HG03064 (cell line): ENCODE results near the gene IL17RD.
"Not testable (repeated sequence)": the region's sequence is repeated elsewhere in the genome, so short reads cannot be mapped to it uniquely, and the experiment has no call there.

ENCODE experiments used
- ATAC-seq: cut with Tn5 transposase; IDR thresholded peaks from one replicate; pipeline ENCODE4 v1.9.1; 2021; ENCODE audit warnings: low read depth; ENCODE audit not compliant: unreplicated experiment

IL17RD gene

DNA sequence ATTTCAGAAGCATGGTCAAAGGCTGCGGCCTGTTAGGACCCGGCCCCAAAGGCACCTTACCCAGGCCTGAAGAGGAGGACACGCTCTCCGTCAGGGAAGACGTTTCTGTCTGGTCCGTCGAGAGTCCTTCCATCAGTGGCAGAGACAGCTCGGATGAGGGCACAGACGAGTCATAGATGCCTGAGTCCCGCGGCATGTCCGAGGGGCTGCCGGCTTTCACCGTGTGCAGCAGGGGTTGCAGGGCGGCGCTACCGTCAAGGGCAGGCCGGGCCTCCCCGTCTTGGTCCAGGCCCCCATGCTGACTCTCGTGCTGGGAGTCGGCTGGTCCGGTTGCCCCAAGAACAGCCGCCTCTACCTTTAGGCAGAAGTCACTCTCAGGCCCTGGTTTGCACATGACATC is 67.6 kb downstream of the IL17RD start:
- ATAC-seq = no peak

GRCh38 chr3:57095363-57095762 is 69.8 kb downstream of the IL17RD start:
- ATAC-seq = no peak

- no peak for ATAC-seq
These were observed 70.6 kb downstream of the IL17RD start for GRCh38 chr3:57094575-57094974.

- no peak for ATAC-seq
These were observed 71.1 kb downstream of the IL17RD start for GRCh38 chr3:57093971-57094535.

DNA sequence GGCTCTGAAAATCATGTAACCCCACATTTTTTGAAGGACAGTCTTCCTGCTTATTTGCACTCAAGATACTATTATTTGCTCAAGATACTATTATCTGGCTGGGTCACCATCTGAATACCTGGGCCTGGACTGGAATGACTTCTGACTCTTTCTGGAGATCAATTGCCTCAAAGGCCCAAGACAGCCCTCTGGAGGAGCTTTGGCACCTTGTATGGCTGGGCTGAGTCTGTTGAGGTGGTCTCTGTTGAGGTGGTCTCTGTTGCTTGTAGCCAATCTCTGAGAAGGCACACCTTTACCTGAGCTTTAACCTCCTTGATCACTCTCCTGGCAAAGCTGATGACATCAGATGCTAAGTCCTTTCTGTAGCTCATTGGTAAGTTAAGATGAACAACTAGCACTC is 71.7 kb downstream of the IL17RD start:
- no peak for ATAC-seq

DNA sequence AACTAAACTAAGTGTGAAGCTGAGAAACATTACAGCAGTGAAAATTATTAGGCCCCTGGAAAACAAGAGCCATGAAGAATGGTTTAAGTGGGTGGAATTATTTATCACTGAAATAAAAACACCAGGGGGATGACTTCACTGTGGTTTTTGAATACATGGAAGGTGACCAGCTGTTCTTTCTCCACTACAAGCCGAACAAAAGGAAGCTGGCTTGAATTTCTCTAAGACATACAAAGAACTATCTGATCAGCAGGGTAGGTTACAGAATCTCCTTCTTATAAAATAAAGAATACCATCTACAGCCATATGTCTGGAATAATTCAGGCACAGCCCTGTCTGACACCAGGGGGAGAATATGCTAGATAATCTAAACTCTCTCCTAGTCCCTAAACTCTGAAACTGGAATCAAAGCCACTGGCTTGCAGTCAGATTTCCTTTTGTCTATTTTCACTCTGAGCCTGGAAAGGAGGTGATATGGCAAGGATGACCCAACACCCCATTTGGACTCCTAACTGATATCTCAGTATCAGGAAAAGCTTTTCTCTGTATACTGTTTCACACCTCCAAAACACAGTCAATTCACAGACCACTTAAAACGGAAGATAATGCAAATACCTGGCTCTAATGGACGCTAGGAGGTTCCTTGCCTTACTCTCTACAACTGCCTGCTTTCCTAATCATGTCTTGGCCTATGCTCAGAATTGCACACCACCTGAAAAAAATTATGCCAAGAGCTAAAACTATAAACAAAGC is 73.5 kb downstream of the IL17RD start:
- ATAC-seq = no peak

GRCh38 chr3:57089043-57089442 is 76.1 kb downstream of the IL17RD start:
- ATAC-seq = no peak

- ATAC-seq = no peak
These were observed 76.7 kb downstream of the IL17RD start for GRCh38 chr3:57088503-57088902.

GRCh38 chr3:57087361-57088092 is 77.6 kb downstream of the IL17RD start:
- no peak for ATAC-seq

DNA sequence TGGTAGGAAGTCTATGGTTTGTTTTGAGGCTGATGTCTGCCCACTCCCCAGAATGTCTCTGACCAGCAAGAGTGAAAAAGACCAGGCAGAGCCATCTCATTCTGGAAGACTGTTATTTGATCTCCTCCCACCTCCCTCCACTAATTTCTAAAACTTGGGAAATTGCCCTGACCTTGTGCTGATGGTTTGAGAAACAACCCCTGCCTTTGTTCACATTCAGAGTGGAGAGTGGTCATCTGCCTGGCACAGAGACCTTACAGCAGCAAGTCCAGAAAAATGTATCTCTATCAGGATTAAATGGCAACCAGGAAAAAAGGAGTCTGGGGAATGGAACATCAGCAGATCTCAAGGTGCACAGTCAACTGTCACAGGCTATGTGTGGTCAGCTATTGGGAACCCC is 79.0 kb downstream of the IL17RD start:
- no peak for ATAC-seq

- no peak for ATAC-seq
These were observed 79.9 kb downstream of the IL17RD start for GRCh38 chr3:57085211-57085610.

DNA sequence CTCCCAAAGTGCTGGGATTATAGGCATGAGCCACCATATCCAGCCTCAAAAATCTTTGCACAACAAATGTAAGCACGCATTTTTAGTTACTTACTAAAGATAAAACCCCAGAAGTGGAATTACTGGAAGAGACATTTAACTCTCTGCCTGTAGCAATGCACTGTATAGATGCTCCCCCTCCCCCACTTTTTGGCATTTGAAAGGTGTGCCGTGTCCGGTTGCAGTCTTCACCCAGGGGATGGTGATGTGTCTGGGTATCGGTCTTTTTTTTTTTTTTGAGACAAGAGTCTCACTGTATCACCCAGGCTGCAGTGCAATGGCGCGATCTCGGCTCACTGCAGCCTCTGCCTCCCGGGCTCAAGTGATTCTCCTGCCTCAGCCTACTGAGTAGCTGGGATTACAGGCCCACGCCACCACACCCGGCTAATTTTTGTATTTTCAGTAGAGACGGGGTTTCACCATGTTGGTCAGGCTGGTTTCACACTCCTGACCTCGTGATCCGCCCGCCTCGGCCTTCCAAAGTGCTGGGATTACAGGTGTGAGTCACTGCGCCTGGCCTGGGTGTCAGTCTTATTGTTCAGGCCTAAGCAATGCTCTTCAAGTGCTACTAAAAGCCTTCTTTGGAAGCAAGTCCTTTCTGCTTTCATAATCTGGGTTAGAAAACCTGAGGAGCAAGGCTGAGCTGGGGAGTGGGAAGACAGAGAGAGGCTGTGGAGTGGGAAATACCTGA is 81.7 kb downstream of the IL17RD start:
- not testable (repeated sequence) for ATAC-seq

DNA sequence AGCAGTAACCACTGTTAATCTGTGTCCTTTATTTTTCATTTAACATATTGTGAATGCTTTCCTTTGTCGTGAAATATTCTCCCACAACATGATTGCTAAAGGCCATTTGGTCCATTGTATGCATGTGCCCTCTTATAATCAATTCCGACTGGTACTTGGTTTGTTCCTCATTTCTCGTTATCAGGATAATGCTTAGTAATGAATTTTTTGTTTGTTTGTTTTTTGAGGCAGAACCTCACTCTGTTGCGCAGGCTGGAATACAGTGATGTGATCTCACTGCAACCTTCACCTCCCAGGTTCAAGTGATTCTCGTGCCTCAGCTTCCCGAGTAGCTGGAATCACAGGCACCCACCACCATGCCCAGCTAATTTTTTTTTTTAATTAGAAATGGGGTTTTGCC is 82.7 kb downstream of the IL17RD start:
- no peak for ATAC-seq

DNA sequence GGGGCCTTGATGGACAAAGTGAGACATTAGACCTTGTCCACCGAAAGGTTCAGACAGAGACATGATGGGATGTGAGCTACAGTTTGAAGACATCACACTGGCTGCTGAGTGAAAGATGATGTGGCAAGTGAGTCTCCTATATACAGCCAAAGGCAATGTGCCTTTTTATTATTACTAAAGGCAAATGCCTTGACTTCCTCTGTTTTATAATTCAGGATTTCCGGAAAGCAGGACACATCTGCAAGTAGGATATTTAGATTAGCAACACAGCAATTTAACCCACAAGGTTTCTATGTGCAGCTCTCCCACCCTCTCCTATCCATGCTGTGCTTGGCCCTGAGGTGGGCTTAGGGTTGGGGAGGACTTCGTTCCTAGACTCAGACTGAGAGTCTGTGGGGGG is 84.0 kb downstream of the IL17RD start:
- ATAC-seq = no peak

DNA sequence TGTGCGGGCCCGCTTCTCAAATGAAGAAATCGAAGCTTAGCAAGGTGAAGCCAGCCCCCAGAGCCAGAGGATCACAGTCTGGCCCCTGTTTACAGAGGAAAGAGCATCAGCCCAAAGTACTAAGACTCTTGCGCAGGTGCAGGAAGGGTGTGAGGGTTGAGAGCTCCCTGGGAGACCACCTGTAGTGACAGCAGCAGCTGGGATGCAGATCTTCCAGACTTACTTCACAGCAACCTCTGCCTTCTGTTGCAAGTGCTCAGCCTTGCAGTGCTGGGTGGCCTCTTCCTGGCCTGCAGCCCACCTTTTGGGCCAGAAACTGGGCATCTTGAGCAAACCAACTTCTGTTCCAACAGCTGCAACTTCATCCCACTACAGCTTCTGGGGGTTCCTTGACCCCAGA is 85.0 kb downstream of the IL17RD start:
- ATAC-seq = no peak

GRCh38 chr3:57079474-57079831 is 85.7 kb downstream of the IL17RD start:
- no peak for ATAC-seq

GRCh38 chr3:57078635-57079473 is 86.3 kb downstream of the IL17RD start:
- no peak for ATAC-seq

DNA sequence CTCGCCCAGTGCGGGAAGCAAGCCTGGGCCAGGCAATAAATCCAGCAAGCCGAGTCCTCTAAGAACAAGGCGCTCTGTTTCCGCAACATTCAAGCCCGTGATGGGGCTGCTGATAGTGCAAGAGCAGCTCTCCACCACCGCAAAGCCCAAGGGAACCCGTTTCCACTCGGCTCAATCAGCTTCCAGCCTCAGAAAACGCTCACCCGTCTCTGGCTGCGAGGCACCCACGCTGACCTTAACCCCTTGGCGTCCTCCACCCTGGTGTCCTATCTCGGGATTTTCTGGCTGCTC is 86.9 kb downstream of the IL17RD start:
- ATAC-seq = no peak

GRCh38 chr3:57077630-57078343 is 87.4 kb downstream of the IL17RD start:
- ATAC-seq = no peak

GRCh38 chr3:57076422-57076951 is 88.7 kb downstream of the IL17RD start:
- ATAC-seq = no peak
